HL-60 (cell line): ENCODE measurements around the gene LCE3D.
A peak's percentile ranks its signal among the peaks of the same experiment; 100 is the strongest.

Experiments used
- DNase-seq, 2 experiments: peaks; one replicate each; pipeline ENCODE4 v3.0.0-alpha.2; 2010 to 2020; ENCODE audit warnings: low read depth in 1 of 2, low spot score in 1 of 2
- H3K27ac ChIP-seq: fragments of 250-450 bp; sonication (Bioruptor Pico); replicated peaks from 2 replicates; pipeline ENCODE4 v1.5.1; 2020; ENCODE audit warnings: mild to moderate bottlenecking, moderate library complexity
- H3K27me3 ChIP-seq: fragments of 250-450 bp; sonication (Bioruptor Pico); 2 replicates; pipeline ENCODE4 v1.5.1; 2021; ENCODE audit warnings: mild to moderate bottlenecking, moderate library complexity; ENCODE audit not compliant: insufficient read depth, poor library complexity, severe bottlenecking
- H3K4me3 ChIP-seq: replicated peaks from 2 replicates; pipeline ENCODE4 v1.5.1; 2011; ENCODE audit warnings: mild to moderate bottlenecking, control low read depth, low read length; ENCODE audit not compliant: insufficient read depth
- GABPA ChIP-seq: IDR thresholded peaks from 2 replicates; pipeline ENCODE4 v1.6.1; 2012; ENCODE audit warnings: low read depth
- POLR2AphosphoS5 ChIP-seq: IDR thresholded peaks from 2 replicates; pipeline ENCODE4 v1.6.1; 2012; ENCODE audit warnings: low read depth
- SPI1 ChIP-seq: IDR thresholded peaks from 2 replicates; pipeline ENCODE4 v1.6.1; 2012; ENCODE audit warnings: low read depth, mild to moderate bottlenecking, borderline replicate concordance
- TF ChIP-seq, protein P1 (sequence below): IDR thresholded peaks from one replicate; pipeline ENCODE4 v1.5.1; 2011; ENCODE audit warnings: low read length, control low read depth, inconsistent platforms; ENCODE audit not compliant: insufficient read depth
- TF ChIP-seq, protein P2 (sequence below): IDR thresholded peaks from 2 replicates; pipeline ENCODE4 v1.6.1; 2012; ENCODE audit warnings: low read depth; ENCODE audit not compliant: insufficient replicate concordance

LCE3D gene

DNA sequence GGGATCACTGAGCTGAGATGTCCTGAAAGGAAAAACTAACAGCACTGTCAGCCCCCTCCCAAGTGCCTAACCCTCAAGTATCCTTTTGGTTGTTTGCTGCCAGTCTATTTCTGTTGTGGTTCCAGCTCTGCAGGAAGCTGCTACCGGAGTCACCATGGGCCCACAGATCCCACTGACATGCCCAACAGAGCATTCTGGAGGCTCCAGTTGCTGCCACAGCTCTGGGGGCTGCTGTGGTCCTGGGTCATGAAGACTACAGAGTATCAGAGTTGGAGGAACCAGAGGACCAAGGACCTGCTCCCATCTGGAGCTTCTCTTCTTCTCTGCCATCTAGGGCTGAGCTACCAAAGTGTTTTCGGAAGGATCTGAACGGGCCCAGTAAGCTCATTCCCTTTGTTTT lies 41.7 kb upstream of the LCE3D start:
- H3K4me3 ChIP-seq = no peak overlapping the region
- no peaks in the 10 kb centered on the region for H3K27me3 ChIP-seq
- TF ChIP-seq SPI1 (no peak), POLR2AphosphoS5 (no peak)
- TF ChIP-seq, protein P1, sequence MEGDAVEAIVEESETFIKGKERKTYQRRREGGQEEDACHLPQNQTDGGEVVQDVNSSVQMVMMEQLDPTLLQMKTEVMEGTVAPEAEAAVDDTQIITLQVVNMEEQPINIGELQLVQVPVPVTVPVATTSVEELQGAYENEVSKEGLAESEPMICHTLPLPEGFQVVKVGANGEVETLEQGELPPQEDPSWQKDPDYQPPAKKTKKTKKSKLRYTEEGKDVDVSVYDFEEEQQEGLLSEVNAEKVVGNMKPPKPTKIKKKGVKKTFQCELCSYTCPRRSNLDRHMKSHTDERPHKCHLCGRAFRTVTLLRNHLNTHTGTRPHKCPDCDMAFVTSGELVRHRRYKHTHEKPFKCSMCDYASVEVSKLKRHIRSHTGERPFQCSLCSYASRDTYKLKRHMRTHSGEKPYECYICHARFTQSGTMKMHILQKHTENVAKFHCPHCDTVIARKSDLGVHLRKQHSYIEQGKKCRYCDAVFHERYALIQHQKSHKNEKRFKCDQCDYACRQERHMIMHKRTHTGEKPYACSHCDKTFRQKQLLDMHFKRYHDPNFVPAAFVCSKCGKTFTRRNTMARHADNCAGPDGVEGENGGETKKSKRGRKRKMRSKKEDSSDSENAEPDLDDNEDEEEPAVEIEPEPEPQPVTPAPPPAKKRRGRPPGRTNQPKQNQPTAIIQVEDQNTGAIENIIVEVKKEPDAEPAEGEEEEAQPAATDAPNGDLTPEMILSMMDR = no peak
- TF ChIP-seq, protein P2, sequence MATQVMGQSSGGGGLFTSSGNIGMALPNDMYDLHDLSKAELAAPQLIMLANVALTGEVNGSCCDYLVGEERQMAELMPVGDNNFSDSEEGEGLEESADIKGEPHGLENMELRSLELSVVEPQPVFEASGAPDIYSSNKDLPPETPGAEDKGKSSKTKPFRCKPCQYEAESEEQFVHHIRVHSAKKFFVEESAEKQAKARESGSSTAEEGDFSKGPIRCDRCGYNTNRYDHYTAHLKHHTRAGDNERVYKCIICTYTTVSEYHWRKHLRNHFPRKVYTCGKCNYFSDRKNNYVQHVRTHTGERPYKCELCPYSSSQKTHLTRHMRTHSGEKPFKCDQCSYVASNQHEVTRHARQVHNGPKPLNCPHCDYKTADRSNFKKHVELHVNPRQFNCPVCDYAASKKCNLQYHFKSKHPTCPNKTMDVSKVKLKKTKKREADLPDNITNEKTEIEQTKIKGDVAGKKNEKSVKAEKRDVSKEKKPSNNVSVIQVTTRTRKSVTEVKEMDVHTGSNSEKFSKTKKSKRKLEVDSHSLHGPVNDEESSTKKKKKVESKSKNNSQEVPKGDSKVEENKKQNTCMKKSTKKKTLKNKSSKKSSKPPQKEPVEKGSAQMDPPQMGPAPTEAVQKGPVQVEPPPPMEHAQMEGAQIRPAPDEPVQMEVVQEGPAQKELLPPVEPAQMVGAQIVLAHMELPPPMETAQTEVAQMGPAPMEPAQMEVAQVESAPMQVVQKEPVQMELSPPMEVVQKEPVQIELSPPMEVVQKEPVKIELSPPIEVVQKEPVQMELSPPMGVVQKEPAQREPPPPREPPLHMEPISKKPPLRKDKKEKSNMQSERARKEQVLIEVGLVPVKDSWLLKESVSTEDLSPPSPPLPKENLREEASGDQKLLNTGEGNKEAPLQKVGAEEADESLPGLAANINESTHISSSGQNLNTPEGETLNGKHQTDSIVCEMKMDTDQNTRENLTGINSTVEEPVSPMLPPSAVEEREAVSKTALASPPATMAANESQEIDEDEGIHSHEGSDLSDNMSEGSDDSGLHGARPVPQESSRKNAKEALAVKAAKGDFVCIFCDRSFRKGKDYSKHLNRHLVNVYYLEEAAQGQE = no peak
- peak overlapping the region; percentile 46 for H3K27ac ChIP-seq
- DNase-seq = peak in 1 of 2 experiments; percentile 15

DNA sequence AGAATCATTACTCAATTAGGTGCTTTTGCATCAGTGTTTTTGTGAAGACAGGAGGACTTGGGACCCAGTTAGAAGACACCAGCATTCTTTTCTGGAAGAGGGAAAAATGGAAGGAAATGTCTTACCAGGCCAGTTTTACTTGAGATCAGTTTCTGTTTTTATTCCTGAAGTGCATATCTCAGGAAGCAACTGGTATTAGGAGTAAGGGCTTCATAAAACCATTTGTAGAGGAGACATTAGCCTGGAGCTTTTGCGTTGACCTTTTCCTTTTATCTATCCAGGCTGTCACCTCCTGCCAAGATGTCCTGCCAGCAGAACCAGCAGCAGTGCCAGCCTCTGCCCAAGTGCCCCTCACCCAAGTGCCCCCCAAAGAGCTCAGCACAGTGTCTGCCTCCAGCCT lies 33.2 kb upstream of the LCE3D start, which contains the start of gene LCE3B:
LCE3B (plus strand) TSS at position 301 of the 400 bp plus-strand sequence; CDS start at position 301, 0 bp downstream.
- no peak within 1 kb of the TSS for H3K4me3 ChIP-seq
- no peak within 1 kb of the TSS for H3K27ac ChIP-seq
- TF ChIP-seq, protein P1 = no peak
- TF ChIP-seq GABPA (no peak), SPI1 (no peak), POLR2AphosphoS5 (no peak)
- TF ChIP-seq, protein P2 = no peak
- H3K27me3 ChIP-seq = no peaks in the 10 kb centered on the region
- DNase-seq = no peak

DNA sequence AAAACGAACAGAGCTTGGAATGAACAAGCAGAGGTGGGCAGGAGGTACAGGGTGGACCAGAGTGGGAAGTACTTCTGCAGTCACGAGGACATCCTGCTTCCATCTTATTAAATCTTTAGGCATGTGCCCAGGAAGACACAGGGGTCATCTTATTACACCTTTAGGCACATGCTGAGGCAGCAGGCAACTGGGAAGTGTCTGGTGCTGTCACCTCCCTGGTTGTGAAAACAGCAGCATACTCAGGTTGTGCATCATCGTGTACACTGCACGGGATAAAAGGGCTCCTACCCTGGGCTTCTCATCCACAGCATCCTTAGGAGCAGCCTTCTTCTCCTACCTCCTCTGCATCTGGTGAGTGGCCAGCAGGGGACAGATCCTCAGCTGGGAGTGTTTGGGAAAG lies 19.6 kb upstream of the LCE3D start, which contains the start of gene LCE3C:
LCE3C (plus strand) TSS at position 301 of the 400 bp plus-strand sequence. CDS start 498 bp downstream, outside the sequence.
- no peaks in the 10 kb centered on the region for H3K27me3 ChIP-seq
- H3K27ac ChIP-seq = no peak within 1 kb of the TSS
- H3K4me3 ChIP-seq = no peak within 1 kb of the TSS
- no peak for DNase-seq
- TF ChIP-seq, protein P2 = no peak
